Stimulated activated CD4-positive, alpha-beta T cell treated with anti-CD3 and anti-CD28 coated beads, Interleukin-2, amount 100 ng/mL, for 48 hours (primary cell): Measurements from ENCODE around the gene MDM1.

Experiments used
- DNase-seq, 2 donors: peaks; one replicate each; pipeline ENCODE4 v3.0.0-alpha.2; 2020

MDM1 gene

DNA sequence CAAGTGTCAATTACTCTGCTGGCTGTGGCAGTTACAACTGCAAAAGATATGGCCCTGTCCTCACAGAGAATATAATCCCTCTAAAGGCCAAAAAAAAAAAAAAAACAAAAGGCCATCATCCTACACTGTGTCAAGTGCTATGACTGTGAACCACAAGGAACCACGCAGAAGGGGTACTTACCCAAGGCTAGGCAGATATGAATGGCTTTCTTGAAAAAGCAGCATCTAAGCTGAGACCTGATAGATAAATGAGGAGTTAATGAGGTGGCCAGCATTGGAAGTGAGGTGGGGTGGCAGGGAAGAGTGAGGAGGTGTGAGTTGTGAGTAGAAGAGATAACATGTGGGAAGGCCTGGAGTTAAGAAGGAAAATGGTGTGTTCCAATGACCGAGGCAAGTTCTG lies 62.4 kb downstream of the MDM1 start:
- no peak for DNase-seq

DNA sequence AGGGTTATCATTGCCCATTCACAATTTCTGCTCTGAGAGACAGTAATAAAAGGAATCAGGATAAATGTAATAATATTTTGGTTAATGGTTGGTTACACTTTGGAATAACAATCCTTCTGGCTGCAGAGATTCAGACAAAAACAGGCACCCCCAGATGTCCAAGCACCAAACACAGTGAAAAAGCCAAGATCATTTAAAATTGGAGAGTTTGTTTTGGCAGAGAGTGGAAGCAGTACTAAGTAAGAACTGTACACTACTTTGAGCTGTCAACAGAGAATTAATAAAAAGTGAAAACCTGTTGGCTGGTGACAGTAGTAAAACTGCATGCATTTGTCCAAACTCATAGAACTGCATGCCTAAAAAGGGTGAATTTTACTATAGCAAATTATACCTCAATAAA lies 63.2 kb downstream of the MDM1 start:
- DNase-seq = no peak

DNA sequence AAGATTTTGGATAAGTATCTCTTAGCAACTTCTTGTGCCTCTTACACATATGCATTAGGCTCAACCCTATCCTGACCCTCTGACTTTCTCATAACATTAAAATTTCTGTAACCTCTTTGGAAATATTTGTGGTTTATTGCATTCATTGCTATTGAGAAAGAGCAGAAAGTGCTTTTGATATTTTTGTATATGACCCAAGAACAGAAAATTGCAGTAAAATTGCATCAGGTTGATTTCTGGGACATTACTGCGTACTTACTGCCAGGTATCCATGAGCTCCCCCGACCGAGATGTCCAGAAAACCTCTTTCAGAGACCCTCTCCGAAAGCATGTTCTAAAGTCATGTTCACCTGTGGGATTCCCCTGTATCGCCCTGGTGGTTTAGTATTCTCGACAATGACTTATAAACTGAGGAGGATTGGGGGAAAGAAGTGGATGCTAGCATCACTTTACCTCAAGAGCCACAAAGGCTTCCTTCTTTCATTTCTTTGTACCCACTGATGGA lies 64.2 kb downstream of the MDM1 start:
- no peak for DNase-seq

DNA sequence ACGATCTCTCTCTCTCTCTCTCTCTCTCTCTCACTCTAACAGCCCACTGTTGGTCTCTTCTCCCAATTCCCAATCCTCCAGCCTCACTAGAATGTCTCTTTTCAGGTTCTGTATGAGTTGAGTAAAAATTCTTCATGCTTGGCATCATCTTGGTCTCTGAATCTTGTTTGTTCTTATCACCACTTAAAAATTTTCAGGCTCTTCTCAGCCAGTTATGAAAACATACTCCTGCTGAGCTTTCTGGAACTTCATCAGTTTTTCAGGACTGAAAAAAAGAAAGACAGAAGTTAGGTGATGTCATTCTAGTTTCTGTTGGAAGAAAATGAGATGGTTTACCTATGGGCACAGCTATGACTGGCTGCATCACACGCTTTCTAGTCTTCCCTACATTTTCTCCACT lies 67.3 kb downstream of the MDM1 start:
- DNase-seq = no peak

DNA sequence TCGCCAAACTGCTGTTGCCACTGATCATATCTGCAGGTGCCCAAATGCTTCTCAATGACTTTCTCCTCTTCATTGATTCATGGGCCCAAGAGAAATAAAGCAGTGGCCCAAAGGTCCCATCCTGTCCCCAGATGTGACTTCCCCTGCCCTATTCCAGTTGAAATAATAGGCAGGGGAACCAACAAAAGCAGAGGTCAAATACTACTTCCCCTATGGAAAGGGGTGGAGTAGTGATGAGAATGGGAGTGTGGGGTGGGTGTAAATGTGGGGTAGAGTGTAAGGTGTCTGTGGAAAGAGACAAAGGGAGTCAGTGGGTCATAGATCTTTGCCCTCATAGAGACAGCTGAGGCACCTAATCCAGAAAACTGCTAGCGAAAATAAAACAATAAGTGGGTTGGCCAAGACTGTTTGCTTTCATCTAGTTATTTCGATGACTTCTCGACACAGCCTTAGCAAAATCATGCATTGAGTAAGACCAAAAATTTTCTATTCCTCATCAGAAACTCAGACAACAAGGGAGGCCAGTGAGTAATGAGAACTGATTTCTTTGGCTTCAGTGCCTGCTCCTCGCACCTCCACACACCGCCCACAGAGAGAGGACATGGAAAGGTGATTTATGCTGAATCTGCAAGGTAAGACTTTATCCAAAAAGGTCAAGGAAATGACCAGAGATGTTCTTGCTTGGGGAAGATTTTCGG lies 67.9 kb downstream of the MDM1 start:
- DNase-seq = no peak

DNA sequence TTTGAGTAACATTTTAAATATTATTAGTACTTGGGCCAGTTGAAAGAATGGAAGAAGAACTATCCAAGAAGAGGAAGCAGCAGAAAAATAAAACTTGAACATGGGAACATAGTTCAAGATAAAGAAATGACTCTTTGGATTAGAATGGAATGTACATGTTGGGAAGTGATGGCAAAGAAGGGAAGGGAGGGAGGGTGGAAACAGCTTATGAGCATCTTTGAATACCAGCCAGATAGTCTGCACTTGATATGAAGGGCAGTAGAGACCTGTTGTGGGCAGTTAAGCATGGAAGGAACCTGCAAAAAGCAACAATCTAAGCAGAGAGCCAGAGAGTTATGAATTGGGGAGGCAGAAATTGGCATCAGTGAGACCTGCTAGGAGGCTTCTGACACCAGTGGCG lies 68.8 kb downstream of the MDM1 start:
- no peak for DNase-seq

DNA sequence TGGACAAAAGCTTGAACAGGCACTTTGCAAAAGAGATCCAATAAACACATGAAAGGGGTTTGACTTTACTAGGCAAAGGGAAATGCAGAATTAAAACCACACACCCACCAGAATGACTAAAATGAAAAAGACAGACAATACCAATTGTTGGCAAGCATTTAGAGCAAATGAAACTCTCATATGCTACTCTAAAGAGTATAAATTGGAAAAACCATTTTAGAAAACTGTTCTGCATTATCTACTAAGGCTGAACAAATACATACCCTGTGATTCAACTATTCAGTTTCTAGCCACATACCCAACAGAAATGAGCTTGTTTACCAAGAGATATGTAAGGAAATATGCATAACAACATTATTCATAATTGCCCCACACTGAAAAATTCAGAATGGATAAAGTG lies 70.3 kb downstream of the MDM1 start:
- DNase-seq = no peak

DNA sequence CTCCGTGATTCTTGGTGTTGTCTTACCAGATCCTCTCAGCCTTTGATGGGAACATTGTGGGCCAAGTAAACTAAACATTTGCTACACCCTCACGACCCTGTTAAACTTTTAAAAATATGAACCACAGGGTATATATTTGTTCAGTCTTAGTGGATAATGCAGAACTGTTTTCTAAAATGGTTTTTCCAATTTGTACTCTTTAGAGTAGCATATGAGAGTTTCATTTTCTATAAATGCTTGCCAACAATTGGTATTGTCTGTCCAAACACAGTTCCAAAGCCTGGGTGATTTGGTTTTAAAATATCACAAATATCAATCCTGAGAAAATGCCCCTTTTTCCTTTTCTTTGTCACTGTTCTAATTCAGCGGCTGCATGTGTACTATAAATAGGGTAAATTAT lies 72.0 kb downstream of the MDM1 start:
- no peak for DNase-seq

DNA sequence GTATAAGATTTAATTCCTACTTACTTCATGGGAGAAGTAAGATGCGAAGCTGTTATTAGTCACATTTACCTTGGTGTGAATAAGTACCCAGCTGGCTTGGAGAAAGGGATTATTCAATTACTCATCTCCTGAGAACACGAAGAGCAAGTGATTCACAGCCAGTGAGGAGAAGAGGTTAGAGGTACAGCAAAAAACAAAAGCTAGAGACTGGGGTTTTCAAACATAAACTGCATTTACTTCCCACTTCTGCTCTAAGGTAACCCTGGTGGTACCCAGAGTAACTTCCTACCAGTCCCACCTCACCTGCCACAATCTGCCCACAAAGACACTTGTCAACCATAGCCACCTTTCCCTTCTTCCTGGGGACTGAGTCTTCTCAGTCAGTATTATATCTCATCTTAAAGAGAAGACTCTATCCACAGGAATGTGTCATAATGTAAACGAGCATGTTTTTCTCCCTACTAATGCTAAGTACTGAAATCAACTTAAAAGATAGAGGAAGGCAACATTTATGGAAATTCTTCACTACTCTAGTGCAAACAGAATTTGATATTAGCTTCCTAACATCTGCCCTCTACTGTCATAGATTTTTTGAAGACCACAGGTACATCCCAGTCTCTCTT lies 72.7 kb downstream of the MDM1 start:
- no peak for DNase-seq

DNA sequence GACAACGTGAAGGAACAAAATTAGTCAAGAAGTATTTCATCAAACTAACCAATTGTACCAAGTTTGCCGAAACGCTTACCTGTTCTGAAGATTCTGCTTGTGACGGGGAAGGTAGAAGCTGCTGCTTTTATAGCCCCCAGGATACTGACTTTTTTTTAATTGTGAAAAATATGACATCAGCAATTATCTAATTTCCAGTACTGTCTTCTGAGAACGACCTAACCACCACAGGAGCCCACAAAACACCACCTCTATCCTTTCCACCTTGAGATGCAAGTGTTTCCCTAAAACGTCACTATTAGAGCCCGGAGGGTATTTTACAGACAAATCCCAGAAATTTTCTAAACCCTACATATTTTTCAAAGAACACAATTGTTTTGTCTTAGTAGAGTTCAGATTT lies 78.7 kb downstream of the MDM1 start, which contains the start of gene IL22:
IL22 (minus strand) TSS at position 101 of the 400 bp plus-strand sequence. CDS start 156 bp downstream, outside the sequence.
- no peak for DNase-seq

DNA sequence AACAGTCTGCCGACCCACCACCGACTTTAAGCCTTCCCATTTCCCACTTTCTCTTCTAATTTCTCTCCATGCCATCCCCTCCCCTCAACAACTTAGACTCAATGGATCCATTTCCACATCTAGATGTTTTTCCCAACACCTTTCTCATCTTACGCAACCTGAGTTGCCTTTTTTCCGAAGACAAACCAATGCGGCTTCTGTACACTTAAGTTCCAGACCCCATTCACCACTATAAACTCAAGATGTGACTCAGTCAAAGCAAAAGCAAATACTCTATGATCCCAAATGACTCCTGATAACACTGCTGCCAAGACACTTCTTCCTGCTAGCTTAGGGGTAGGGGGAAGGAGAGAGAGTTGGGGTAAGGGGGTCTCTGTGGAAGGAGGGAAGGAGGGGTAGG lies 80.1 kb downstream of the MDM1 start:
- DNase-seq = no peak

DNA sequence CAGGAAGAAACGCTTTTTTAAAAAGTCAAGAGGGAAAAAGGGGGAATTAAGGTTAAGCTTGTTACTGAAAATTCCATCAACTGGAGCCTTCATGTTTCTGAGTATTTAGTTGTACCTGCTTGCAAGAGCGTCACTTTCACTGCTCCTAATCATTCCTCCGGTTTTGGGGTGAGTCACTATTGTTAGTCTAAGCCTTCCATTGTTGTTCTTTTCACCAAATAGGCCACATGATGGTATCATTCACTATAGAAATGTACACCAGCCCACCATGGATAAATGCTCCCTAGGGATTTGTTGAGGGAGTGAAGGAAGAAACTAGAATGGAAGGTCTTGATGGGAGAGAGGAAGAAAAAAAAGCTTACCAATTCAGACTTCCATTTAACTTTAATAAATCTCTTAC lies 81.7 kb downstream of the MDM1 start:
- no peak for DNase-seq

DNA sequence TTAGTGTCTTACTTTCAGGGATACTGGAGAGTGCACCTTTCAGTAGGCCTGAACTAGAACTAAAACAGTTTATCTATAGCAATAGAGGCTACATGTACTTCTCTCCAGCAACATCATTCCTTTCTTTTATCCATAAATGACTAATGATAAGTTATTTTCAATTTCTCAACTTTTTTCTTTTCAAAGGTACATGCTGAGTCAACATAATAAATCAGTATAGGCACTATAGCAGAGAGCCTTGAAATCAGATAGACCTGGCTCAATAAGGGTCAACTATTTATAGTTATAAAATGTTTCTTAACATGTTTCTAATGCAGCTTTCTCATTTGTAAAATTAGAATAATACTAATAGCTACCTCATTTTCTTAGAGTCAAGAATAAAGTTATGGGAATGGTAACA lies 84.4 kb downstream of the MDM1 start:
- no peak for DNase-seq

DNA sequence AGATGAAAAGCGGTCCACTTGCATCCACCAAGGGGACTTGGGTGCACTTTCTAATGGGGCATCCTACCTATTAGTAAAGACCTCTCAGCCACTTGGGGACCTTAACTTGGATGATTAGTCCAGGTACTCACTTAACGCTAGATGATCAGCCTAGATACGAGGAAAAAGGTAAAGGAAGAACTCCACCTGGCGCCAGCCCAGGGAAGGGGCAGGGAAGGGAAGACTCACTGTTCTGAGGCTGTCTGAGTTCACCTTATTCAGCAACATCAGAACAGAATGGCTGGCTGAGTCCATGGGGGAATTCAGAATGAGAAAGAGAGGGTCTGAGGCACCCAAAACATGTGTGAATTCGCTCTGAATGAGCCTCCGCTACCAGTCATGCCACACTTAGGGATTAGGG lies 85.8 kb downstream of the MDM1 start:
- DNase-seq = no peak

DNA sequence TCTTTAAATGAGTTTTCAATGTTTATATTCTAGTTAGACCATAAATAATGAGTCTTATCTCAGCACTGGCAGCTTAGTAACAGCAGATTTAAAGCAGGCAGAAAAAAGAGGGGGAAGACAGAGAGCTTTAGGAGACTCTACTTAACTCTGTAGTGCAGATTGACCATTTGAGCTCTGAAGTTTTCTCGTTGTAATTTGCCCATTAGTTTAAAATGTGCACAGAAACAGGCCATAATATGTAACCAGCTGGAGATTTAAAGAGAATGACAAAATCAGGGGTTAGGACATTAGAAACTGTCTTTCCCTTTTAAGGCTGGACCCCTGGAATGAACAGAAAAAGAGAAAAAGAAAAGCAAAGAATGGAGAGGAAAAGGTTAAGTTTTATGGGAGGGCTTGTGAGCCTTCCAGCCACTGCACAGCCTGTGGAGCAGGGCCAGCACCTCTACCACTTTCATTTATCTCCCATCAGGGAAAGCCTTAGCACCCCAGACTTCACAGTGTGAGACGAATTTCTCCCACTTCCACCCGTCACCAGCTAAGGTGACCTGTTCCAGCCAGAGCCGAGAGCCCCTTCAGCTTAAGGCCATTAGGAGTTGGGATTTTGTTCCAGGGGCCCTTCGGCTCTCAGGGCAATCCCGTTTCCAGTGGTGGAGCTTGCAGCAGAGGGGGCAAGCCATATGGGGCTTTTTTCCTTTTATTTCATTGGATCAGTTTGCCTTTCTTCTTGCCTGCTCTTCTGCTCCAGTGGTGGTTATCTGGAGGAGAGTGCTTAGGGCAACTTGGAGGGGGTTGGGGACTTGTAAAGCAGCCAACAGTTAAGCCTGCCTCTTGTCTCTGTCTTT lies 86.8 kb downstream of the MDM1 start:
- no peak for DNase-seq
